ENCODE data around the gene EIF1. TPM values are rescaled to one million over a fixed set of nuclear protein-coding genes. Genes with fewer than 3 reads are reported as not detected.

The EIF1 gene
- total RNA-seq, 1 experiment from 2014 or later = 1,082 TPM

DNA sequence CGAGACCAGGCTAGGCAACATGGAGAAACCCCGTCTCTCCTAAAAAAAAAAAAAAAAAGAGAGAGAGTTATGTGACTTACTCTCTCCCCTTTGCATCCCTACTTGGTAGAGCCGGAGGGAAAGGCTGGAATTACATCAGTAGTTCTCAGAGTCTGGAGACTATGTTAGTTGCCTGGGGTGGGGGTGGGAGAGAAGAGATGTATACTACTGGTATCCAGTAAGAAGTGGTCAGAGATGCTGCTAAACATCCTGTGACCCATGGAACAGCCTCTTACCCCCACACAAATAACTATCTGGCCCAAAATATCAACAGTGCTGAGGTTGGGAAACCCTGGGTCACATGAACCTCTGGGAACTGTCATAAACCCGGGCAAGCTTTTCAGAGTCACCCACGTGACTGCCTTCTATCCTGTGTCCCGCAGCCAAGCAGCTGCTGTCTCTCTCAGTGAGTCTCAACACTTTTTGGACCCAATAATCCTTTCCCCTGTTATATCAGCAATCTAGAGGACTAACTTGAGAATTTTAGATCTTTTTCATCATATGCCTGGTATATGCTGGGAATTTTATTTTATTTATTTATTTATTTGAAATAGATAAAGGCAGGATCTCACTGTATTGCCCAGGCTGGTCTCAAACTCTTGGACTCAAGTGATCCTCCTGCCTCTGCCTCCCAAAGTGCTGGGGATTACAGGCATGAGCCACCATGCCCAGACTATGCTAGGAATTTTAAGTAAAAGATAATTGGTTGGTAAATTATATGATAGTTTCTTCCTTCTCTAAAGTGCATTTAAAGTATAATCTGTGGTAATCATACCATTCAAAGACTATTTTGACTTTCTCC is 8.7 kb downstream of the EIF1 start:
- Histone ChIP-seq H4K20me1 (ENCODE audit: insufficient read depth) (no peaks in the 10 kb centered on the region; the same call in 1 of the 2 replicates), H3K27ac (ENCODE audit: low read depth, low read length) (no peak overlapping the region), H2AFZ (ENCODE audit: low read depth, low read length, poor library complexity, severe bottlenecking) (no peak overlapping the region), H3K9me2 (ENCODE audit: insufficient read depth) (no peaks in the 10 kb centered on the region), H3K4me2 (ENCODE audit: low read length) (no peak overlapping the region), H3K9me3 (ENCODE audit: control insufficient read depth in 1 of 2, insufficient read depth in 1 of 2, low read depth in 1 of 2, low read length in 2 of 2) (no peaks in the 10 kb centered on the region), H3K79me2 (ENCODE audit: insufficient read depth, low read length) (no peaks in the 10 kb centered on the region), H3K36me3 (ENCODE audit: control insufficient read depth in 1 of 2, insufficient read depth in 2 of 2, low read length in 2 of 2) (peaks cover 4 to 8% of the 10 kb centered on the region in 2 experiments; a peak in 2 of 4 replicates), H3K4me3 (replicated peaks in 1 of 2; ENCODE audit: low read depth in 1 of 2, low read length in 2 of 2) (no peak overlapping the region), H3K4me1 (ENCODE audit: control insufficient read depth in 1 of 2, insufficient read depth in 2 of 2, low read length in 2 of 2) (no peaks in the 10 kb centered on the region), H3K27me3 (ENCODE audit: insufficient read depth, low read length) (no peaks in the 10 kb centered on the region), H3K9ac (ENCODE audit: low read length) (no peak overlapping the region)
- ChIA-PET POLR2A (interaction anchor here (1.7 kb wide), 1 partner anchor 9 kb away, joined by 7 read pairs; the partner anchor contains the start of gene EIF1), CTCF (no interaction called here), RAD21 (ENCODE audit: low non-redundant PET in 1 of 2, low total read pairs in 2 of 2, uncharacterized antibody in 2 of 2, unreplicated experiment in 2 of 2) (no interaction called here)
- DNase-seq (ENCODE audit: low read depth, low spot score) (no peak), ATAC-seq (no peak)
- TF ChIP-seq EZH2 (IDR thresholded peaks at IDR 0.05) (no peak), JUND (IDR thresholded peaks at IDR 0.05) (no peak), SIN3A (IDR thresholded peaks at IDR 0.05; ENCODE audit: low read depth) (no peak), CEBPB (IDR thresholded peaks at IDR 0.05; ENCODE audit: low read depth) (no peak), ZFX (IDR thresholded peaks at IDR 0.05) (no peak), EZH2phosphoT487 (IDR thresholded peaks at IDR 0.05; ENCODE audit: borderline replicate concordance) (no peak), SP1 (IDR thresholded peaks at IDR 0.05; ENCODE audit: low read depth) (no peak), ELF1 (IDR thresholded peaks at IDR 0.05; ENCODE audit: borderline replicate concordance, low read depth) (no peak), FOSL1 (IDR thresholded peaks at IDR 0.05; ENCODE audit: low read depth) (no peak), RAD21 (IDR thresholded peaks at IDR 0.05; ENCODE audit: low read depth) (no peak), YY1 (IDR thresholded peaks at IDR 0.05; ENCODE audit: extremely low read depth, insufficient replicate concordance, low read depth, low read length) (no peak), CBX3 (IDR thresholded peaks at IDR 0.05; ENCODE audit: low read depth) (no peak), SRF (IDR thresholded peaks at IDR 0.05; ENCODE audit: low read depth) (no peak), POLR2A (IDR thresholded peaks at IDR 0.05; ENCODE audit: borderline replicate concordance, extremely low read depth, insufficient read depth, insufficient read length) (no peak), ZNF274 (IDR thresholded peaks at IDR 0.05; ENCODE audit: low read depth, low read length) (no peak)
- TF ChIP-seq, protein P1, sequence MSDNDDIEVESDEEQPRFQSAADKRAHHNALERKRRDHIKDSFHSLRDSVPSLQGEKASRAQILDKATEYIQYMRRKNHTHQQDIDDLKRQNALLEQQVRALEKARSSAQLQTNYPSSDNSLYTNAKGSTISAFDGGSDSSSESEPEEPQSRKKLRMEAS (IDR thresholded peaks at IDR 0.05) = no peak
- TF ChIP-seq, protein P2, sequence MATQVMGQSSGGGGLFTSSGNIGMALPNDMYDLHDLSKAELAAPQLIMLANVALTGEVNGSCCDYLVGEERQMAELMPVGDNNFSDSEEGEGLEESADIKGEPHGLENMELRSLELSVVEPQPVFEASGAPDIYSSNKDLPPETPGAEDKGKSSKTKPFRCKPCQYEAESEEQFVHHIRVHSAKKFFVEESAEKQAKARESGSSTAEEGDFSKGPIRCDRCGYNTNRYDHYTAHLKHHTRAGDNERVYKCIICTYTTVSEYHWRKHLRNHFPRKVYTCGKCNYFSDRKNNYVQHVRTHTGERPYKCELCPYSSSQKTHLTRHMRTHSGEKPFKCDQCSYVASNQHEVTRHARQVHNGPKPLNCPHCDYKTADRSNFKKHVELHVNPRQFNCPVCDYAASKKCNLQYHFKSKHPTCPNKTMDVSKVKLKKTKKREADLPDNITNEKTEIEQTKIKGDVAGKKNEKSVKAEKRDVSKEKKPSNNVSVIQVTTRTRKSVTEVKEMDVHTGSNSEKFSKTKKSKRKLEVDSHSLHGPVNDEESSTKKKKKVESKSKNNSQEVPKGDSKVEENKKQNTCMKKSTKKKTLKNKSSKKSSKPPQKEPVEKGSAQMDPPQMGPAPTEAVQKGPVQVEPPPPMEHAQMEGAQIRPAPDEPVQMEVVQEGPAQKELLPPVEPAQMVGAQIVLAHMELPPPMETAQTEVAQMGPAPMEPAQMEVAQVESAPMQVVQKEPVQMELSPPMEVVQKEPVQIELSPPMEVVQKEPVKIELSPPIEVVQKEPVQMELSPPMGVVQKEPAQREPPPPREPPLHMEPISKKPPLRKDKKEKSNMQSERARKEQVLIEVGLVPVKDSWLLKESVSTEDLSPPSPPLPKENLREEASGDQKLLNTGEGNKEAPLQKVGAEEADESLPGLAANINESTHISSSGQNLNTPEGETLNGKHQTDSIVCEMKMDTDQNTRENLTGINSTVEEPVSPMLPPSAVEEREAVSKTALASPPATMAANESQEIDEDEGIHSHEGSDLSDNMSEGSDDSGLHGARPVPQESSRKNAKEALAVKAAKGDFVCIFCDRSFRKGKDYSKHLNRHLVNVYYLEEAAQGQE (IDR thresholded peaks at IDR 0.05; ENCODE audit: low read depth) = no peak
- TF ChIP-seq, protein P3, sequence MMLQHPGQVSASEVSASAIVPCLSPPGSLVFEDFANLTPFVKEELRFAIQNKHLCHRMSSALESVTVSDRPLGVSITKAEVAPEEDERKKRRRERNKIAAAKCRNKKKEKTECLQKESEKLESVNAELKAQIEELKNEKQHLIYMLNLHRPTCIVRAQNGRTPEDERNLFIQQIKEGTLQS (IDR thresholded peaks at IDR 0.05) = no peak
- TF ChIP-seq, protein P4, sequence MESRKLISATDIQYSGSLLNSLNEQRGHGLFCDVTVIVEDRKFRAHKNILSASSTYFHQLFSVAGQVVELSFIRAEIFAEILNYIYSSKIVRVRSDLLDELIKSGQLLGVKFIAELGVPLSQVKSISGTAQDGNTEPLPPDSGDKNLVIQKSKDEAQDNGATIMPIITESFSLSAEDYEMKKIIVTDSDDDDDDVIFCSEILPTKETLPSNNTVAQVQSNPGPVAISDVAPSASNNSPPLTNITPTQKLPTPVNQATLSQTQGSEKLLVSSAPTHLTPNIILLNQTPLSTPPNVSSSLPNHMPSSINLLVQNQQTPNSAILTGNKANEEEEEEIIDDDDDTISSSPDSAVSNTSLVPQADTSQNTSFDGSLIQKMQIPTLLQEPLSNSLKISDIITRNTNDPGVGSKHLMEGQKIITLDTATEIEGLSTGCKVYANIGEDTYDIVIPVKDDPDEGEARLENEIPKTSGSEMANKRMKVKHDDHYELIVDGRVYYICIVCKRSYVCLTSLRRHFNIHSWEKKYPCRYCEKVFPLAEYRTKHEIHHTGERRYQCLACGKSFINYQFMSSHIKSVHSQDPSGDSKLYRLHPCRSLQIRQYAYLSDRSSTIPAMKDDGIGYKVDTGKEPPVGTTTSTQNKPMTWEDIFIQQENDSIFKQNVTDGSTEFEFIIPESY (IDR thresholded peaks at IDR 0.05; ENCODE audit: extremely low read depth, insufficient replicate concordance, low read length) = no peak
- TF ChIP-seq, protein P5, sequence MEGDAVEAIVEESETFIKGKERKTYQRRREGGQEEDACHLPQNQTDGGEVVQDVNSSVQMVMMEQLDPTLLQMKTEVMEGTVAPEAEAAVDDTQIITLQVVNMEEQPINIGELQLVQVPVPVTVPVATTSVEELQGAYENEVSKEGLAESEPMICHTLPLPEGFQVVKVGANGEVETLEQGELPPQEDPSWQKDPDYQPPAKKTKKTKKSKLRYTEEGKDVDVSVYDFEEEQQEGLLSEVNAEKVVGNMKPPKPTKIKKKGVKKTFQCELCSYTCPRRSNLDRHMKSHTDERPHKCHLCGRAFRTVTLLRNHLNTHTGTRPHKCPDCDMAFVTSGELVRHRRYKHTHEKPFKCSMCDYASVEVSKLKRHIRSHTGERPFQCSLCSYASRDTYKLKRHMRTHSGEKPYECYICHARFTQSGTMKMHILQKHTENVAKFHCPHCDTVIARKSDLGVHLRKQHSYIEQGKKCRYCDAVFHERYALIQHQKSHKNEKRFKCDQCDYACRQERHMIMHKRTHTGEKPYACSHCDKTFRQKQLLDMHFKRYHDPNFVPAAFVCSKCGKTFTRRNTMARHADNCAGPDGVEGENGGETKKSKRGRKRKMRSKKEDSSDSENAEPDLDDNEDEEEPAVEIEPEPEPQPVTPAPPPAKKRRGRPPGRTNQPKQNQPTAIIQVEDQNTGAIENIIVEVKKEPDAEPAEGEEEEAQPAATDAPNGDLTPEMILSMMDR (IDR thresholded peaks at IDR 0.05 in 2 of 3, conservative IDR thresholded peaks at IDR 0.05 in 1 of 3; ENCODE audit: borderline replicate concordance in 1 of 3, insufficient read depth in 1 of 3, low read depth in 2 of 3, low read length in 2 of 3) = no peak
- no TSS peak for BruUV-seq (replicated peaks)
- intact Hi-C loops (cut with micrococcal nuclease) = no loop called here

Data from HCT116 (cell line).